Hematopoietic multipotent progenitor cell treated with erythropoietin and hydrocortisone succinate and interleukin-3 and kit ligand, for 17 days (in vitro differentiated cells): Measurements from ENCODE around the gene HMBS.

Source experiments
- DNase-seq: peaks from one replicate; pipeline ENCODE4 v3.0.0-alpha.2; 2015; ENCODE audit warnings: low spot score

Gene HMBS

DNA sequence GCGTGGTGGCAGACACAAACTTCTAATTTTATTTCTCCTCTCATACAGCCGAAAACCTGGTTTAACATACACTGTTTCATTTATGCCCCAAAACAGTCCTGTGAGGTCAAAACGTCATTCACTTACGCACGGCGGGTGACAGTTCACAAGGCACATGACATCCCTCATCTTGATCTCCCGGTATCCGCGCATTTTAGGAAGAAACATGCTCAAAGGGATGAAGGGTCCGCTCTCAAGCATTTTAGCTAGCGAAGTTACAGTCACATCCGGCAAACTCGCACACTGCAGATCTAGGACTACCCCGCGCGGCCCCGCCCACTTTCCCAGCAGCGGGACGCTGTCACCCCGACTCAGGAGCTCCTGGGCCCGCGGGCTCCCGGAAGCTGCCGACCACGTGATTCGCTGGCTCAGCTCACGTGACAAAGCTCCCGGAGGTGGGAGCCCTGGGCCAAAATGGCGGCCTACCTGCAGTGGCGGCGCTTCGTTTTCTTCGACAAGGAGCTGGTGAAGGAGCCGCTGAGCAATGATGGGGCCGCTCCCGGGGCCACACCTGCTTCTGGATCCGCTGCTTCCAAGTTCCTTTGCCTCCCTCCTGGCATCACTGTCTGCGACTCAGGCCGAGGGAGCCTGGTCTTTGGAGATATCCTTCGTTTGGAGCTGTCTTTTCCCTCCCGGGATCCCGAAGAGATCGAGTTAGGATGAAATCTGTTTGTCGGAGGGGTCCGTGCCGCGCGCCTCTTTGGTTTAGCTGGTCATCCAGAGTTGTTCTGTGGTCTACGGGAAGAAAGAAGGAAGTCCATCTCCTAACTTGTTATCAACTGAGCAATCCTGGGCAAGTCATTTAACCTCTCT lies 17.1 kb upstream of the HMBS start, which contains the start of gene VPS11:
TSS of gene VPS11 (plus strand) at position 448 of the 852 bp plus-strand sequence. CDS start at position 454, 6 bp downstream.
- peak; percentile 98 for DNase-seq

DNA sequence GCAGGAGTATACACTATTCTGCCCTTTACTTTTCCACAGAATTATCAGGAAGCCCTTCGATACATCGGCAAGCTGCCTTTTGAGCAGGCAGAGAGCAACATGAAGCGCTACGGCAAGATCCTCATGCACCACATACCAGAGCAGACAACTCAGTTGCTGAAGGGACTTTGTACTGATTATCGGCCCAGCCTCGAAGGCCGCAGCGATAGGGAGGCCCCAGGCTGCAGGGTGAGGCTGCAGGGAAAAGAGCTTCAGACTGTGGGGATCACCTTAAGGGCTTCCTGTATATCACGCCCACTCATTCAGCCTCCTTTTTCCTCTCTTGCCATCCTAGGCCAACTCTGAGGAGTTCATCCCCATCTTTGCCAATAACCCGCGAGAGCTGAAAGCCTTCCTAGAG lies 6.8 kb upstream of the HMBS start:
- DNase-seq: no peak

- DNase-seq: no peak
Observed at GRCh38 chr11:119078675-119079420, 5.8 kb upstream of the HMBS start.

- DNase-seq: no peak
Observed at GRCh38 chr11:119081682-119082260, 2.9 kb upstream of the HMBS start.

DNA sequence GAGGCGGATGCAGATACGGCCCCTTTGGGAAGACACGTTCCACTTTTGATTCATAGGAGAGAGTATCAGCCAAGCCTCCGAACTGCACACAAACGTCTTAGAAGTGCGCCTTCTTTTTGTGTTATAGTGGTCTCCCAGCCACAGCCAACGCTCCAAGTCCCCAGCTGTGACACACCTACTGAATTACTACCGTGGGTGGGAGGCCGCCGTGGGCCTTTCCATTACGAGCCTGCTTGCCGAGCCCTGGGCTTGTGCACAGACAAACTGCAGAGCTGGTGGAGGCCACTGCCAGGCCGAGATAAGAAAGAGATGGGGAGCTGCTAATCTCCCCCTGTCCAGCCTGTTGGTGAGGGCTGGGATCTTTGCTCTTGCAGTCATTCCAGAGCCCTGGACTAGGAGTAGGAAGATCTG lies 761 bp downstream of the HMBS start:
- DNase-seq: peak; percentile 89

GRCh38 chr11:119087123-119087522 lies 2.4 kb downstream of the HMBS start:
- no peak for DNase-seq

DNA sequence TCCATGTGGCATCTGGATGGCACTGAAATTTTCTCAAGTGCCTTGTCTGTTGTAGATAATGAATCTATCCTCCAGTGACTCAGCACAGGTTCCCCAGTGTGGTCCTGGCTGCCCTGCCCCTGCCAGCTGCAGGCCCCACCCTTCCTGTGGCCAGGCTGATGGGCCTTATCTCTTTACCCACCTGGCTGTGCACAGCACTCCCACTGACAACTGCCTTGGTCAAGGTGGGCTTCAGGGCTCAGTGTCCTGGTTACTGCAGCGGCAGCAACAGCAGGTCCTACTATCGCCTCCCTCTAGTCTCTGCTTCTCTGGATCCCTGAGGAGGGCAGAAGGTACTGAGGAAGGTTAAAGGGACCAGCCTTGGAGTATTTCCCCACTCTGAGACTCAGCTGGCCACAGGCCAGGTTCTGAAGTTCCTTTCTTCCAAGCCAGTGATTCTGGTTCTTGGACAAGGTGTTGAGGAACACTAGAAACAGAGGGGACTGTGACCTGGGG lies 3.1 kb downstream of the HMBS start:
- peak; percentile 97 for DNase-seq

GRCh38 chr11:119088406-119088805 lies 3.7 kb downstream of the HMBS start:
- DNase-seq: peak; percentile 66

- no peak for DNase-seq
Observed at GRCh38 chr11:119089319-119089718, 4.6 kb downstream of the HMBS start.

DNA sequence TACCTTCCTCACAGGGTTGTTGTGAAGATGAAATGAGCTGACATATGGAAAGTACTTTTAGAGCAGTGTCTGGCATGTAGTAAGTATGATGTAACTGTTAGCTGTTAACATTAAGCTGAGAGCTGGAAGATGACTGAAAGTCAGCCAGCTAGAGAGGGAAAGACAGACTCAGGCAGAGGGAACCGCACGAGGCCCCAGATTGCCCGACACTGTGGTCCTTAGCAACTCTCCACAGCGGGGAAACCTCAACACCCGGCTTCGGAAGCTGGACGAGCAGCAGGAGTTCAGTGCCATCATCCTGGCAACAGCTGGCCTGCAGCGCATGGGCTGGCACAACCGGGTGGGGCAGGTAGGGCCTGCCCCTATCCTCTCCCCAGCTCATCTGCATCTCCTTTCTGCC lies 6.5 kb downstream of the HMBS start:
- peak; percentile 66 for DNase-seq

GRCh38 chr11:119091966-119092879 lies 7.5 kb downstream of the HMBS start:
- DNase-seq: peak; percentile 64

GRCh38 chr11:119092880-119093842 lies 8.5 kb downstream of the HMBS start:
- DNase-seq: peak; percentile 68

DNA sequence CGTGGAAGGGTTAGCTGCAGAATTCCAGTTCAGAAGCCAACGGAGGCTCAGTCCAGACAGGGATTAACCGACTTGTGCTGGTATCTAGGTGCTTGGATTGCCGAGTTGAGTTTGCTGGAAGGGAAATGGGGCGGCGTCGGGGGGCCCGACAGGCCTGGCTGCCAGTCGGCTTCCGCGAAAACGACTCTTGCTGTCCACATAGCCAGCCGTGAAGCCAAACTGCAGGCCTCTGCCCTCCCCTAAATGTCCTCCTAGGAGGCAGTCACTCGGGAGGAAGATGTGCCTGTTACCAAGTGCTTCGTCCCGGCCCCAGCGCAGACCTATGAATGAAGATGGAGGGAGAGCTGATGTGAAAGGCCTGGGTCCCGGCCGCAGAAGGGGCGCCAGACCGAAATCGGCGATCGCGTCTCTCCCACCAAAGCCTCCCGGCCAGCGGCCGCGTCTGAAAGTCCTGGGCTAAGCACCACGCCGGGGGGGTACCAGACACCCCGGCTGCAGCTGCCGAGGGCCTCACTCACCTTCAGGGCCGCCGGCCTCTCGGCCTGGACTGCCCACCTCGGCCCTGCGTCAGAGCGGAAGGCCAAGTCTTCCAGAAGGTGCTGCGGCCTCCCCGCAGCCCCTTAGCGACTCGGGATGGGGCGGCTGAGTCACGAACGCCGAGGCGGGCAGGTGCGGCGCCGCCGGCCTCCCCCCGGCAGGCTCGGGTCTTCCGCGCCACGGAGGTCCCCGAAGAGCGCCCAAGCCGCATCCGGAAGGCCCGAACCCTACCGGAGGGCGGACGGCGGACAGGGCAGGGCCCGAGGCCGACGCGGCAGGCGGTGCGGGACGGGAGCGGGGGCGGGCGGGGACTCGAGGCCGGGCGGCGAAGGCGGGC lies 9.5 kb downstream of the HMBS start:
- peak; percentile 79 for DNase-seq

GRCh38 chr11:119094816-119095065 lies 10.1 kb downstream of the HMBS start:
- DNase-seq: peak; percentile 93

DNA sequence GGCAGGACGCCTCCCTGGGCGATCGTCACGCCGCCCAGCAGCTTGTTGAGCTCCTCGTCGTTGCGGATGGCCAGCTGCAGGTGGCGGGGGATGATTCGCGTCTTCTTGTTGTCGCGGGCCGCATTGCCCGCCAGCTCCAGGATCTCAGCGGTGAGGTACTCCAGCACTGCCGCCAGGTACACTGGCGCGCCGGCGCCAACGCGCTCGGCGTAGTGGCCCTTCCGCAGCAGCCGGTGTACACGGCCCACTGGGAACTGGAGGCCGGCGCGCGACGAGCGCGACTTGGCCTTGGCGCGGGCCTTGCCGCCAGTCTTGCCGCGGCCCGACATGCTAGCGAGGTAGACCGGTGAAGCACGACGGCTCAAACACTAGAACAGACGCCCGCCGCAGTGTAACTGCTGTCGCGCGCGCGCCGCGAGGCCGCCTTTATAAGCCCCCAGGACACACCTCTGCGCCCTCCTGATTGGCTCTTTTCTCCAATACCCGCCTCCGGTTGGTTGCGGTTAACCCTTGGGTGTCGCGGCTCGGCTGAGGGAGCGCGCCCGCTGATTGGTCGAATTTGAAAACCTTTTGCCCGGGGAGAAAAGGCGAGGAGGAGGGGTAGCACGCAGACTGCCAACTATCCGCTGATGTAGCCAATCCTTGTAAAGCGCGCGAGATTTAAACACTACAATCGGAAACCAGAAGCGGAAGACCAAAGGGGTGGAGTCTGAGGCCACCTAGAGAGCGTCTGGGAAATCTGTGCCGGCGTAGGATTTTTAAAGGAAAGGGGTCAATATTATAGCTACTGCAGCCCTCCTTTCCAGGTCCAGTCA lies 10.6 kb downstream of the HMBS start:
- DNase-seq: peak; percentile 100

- DNase-seq: no peak
Observed at GRCh38 chr11:119099711-119100110, 15.0 kb downstream of the HMBS start.

- peak; percentile 75 for DNase-seq
Observed at GRCh38 chr11:119100246-119100970, 15.7 kb downstream of the HMBS start.
